HL-60 (cell line): ENCODE data around the gene POC1A.

Source experiments
- GABPA ChIP-seq: IDR thresholded peaks from 2 replicates; pipeline ENCODE4 v1.6.1; 2012; ENCODE audit warnings: low read depth
- POLR2AphosphoS5 ChIP-seq: IDR thresholded peaks from 2 replicates; pipeline ENCODE4 v1.6.1; 2012; ENCODE audit warnings: low read depth
- TF ChIP-seq, protein P1 (sequence below): IDR thresholded peaks from one replicate; pipeline ENCODE4 v1.5.1; 2011; ENCODE audit warnings: low read length, control low read depth, inconsistent platforms; ENCODE audit not compliant: insufficient read depth
- TF ChIP-seq, protein P2 (sequence below): IDR thresholded peaks from 2 replicates; pipeline ENCODE4 v1.6.1; 2012; ENCODE audit warnings: low read depth; ENCODE audit not compliant: insufficient replicate concordance

DNA sequence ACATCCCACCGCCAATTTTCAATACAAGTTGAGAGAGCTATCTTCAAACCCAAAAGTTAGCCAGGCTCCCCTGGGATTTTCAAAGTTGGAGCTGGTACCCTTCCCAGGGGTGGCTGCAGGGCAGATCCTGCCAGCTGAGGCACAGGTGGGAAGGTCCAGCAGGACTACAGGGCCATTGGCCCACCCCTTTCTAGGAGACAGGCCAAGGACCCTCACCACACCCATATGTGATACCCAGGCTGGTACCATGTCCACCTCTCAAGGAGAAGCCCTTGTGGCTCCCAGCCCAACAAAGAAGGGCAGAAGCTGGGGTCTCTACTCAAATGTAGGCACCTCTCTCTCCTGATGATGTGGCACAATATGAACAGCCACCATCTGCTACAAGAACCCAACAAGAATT is 8.0 kb downstream of the POC1A start:
- no peak for TF ChIP-seq POLR2AphosphoS5
- TF ChIP-seq, protein P1, sequence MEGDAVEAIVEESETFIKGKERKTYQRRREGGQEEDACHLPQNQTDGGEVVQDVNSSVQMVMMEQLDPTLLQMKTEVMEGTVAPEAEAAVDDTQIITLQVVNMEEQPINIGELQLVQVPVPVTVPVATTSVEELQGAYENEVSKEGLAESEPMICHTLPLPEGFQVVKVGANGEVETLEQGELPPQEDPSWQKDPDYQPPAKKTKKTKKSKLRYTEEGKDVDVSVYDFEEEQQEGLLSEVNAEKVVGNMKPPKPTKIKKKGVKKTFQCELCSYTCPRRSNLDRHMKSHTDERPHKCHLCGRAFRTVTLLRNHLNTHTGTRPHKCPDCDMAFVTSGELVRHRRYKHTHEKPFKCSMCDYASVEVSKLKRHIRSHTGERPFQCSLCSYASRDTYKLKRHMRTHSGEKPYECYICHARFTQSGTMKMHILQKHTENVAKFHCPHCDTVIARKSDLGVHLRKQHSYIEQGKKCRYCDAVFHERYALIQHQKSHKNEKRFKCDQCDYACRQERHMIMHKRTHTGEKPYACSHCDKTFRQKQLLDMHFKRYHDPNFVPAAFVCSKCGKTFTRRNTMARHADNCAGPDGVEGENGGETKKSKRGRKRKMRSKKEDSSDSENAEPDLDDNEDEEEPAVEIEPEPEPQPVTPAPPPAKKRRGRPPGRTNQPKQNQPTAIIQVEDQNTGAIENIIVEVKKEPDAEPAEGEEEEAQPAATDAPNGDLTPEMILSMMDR = no peak
- TF ChIP-seq GABPA = no peak
- TF ChIP-seq, protein P2, sequence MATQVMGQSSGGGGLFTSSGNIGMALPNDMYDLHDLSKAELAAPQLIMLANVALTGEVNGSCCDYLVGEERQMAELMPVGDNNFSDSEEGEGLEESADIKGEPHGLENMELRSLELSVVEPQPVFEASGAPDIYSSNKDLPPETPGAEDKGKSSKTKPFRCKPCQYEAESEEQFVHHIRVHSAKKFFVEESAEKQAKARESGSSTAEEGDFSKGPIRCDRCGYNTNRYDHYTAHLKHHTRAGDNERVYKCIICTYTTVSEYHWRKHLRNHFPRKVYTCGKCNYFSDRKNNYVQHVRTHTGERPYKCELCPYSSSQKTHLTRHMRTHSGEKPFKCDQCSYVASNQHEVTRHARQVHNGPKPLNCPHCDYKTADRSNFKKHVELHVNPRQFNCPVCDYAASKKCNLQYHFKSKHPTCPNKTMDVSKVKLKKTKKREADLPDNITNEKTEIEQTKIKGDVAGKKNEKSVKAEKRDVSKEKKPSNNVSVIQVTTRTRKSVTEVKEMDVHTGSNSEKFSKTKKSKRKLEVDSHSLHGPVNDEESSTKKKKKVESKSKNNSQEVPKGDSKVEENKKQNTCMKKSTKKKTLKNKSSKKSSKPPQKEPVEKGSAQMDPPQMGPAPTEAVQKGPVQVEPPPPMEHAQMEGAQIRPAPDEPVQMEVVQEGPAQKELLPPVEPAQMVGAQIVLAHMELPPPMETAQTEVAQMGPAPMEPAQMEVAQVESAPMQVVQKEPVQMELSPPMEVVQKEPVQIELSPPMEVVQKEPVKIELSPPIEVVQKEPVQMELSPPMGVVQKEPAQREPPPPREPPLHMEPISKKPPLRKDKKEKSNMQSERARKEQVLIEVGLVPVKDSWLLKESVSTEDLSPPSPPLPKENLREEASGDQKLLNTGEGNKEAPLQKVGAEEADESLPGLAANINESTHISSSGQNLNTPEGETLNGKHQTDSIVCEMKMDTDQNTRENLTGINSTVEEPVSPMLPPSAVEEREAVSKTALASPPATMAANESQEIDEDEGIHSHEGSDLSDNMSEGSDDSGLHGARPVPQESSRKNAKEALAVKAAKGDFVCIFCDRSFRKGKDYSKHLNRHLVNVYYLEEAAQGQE = no peak
